ENCODE data around the gene VWA7.

The VWA7 gene

DNA sequence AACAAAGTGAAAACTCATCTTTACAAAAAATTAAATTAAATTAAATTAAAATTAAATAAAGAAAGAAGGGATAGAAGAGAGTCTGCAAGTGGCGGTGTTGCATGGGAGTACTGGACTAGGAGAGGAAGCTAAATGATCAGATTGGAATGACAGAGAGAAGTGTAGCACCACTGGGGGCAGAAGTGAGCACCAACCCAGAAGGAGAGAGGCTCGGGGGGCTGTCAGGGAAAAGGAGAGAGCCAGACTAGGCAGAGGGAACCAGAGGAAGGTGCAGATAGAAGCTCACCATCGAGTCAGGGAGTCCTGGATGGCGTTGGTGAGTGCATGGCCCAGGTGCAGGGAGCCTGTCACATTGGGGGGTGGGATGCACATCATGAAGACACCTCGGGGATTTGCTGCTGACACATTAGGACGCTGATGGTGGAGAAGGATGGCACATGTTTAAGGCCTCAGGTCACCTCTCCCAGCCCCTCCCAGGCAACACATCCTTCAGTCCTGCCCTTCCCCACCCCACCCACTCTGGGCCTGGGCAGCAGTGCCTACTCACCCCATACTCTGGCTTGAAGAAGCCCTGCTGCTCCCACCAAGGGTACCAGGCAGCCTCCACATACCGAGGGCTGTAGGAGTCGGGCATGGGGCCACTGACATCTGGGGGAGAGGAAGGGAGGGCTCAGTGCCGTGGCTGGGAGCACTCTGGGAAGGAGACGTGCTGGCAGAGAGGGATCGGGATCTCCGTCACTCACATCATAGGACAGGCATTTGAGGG, 14.4 kb upstream of the VWA7 start:
- TF ChIP-seq, protein P1, sequence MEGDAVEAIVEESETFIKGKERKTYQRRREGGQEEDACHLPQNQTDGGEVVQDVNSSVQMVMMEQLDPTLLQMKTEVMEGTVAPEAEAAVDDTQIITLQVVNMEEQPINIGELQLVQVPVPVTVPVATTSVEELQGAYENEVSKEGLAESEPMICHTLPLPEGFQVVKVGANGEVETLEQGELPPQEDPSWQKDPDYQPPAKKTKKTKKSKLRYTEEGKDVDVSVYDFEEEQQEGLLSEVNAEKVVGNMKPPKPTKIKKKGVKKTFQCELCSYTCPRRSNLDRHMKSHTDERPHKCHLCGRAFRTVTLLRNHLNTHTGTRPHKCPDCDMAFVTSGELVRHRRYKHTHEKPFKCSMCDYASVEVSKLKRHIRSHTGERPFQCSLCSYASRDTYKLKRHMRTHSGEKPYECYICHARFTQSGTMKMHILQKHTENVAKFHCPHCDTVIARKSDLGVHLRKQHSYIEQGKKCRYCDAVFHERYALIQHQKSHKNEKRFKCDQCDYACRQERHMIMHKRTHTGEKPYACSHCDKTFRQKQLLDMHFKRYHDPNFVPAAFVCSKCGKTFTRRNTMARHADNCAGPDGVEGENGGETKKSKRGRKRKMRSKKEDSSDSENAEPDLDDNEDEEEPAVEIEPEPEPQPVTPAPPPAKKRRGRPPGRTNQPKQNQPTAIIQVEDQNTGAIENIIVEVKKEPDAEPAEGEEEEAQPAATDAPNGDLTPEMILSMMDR (IDR thresholded peaks at IDR 0.05; ENCODE audit: extremely low read depth, insufficient read depth, missing control alignments), result peak; percentile 66
- peak; percentile 65 for DNase-seq (ENCODE audit: low spot score)
- in situ Hi-C loops (cut with MboI; ENCODE audit: low pct_unique_long_range_greater_than_20kb, low sequenced_read_pairs, unreplicated experiment), result no loop called here

DNA sequence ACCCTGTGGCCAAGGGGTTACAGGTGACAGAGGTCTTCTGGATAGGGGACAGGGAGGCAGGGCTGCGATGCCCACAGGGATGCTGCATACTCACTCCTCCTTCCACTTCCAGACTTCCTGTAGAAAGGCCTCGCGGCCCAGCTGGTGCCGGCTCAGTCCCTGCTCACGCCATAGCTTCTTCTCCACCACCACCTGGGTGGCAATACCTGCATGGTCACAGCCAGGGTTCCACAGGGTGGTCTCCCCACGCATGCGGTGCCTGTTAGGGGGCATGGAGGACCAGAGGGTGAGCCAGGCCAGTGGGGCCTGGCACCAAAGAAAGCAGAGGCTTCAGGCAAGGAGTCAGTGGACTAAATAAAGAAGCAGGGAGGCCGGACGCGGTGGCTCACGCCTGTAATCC, 8.3 kb upstream of the VWA7 start:
- DNase-seq (ENCODE audit: low spot score), result no peak

DNA sequence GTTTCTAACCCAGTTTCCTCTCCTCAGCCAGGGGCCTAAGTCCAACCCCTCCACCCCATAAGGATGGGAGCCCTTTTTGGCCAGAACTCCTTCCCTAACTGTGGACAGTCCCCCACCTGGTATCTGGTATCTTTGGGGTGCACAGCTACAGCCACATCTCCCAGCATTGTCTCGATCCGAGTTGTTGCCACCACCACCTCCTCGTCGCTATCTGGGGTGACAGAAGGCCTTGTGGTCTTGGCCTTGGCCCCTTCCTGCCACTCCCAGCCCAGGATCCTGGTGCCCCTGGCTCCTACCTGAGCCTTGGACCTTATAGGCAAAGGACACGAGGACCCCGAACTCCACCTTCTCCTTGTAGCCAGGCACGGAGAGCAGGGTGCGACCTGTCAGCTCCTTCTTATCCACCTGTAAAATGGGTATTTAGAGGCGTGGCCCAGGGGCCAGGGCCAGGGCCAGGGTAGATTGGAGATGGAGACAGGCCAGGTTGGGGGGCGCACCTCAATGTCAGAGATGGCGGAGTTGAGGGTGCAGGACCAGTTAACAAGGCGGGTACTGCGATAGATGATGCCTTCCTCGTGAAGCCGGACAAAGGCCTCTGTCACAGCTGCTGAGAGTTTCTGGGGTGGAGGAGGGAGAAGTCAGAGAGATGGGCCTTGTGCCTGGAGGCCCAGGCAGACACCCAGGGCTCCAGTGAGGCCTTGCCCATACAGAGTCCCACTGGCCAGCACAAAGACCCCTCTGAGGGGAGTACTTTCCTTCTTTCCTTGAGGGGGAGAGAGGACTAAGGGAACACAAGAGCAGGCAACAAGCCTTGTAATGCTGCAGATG, 7.2 kb upstream of the VWA7 start:
- TF ChIP-seq, protein P1 (IDR thresholded peaks at IDR 0.05; ENCODE audit: extremely low read depth, insufficient read depth, missing control alignments), result no peak
- in situ Hi-C loops (cut with MboI; ENCODE audit: low pct_unique_long_range_greater_than_20kb, low sequenced_read_pairs, unreplicated experiment), result no loop called here
- DNase-seq (ENCODE audit: low spot score), result no peak

More for the DNA sequence above, 8.3 kb upstream of the VWA7 start:
- in situ Hi-C loops (cut with MboI; ENCODE audit: low pct_unique_long_range_greater_than_20kb, low sequenced_read_pairs, unreplicated experiment), result no loop called here
- TF ChIP-seq, protein P1 (IDR thresholded peaks at IDR 0.05; ENCODE audit: extremely low read depth, insufficient read depth, missing control alignments), result no peak

DNA sequence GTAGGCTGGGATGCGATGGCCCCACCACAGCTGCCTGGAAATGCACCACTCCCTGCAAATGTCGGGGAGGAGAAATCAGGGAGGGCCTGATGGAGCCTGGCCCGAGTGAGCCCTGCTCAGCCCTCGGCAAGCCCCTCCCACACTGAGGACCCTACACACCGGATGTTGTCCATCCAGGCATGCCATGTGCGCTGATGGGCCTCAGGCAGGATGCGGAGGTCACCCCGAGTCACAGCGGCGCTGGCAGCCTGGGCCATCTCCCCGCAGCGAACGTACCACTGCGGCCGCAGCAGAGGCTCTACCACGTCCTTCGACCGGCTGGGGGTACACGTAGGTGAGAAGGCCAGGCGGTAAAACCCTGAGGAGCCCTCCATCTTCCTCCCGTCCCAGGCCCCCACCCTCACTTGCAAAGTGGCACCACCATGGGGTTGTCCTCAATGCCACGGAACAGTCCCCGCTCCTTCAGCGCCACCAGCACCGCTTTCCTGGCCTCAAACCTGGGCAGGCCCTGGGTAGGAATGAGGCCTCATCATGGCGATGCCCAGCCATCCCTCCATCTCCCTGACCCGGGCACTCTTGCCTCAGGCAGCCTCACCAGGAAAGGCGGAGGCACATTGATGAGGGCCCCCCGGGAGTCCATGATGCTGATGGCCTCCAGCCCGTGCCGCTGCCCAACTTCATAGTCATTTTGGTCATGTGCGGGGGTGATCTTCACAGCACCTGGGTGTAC, 5.2 kb upstream of the VWA7 start:
- no peak for DNase-seq (ENCODE audit: low spot score)
- TF ChIP-seq, protein P1 (IDR thresholded peaks at IDR 0.05; ENCODE audit: extremely low read depth, insufficient read depth, missing control alignments), result no peak
- in situ Hi-C loops (cut with MboI; ENCODE audit: low pct_unique_long_range_greater_than_20kb, low sequenced_read_pairs, unreplicated experiment), result no loop called here

DNA sequence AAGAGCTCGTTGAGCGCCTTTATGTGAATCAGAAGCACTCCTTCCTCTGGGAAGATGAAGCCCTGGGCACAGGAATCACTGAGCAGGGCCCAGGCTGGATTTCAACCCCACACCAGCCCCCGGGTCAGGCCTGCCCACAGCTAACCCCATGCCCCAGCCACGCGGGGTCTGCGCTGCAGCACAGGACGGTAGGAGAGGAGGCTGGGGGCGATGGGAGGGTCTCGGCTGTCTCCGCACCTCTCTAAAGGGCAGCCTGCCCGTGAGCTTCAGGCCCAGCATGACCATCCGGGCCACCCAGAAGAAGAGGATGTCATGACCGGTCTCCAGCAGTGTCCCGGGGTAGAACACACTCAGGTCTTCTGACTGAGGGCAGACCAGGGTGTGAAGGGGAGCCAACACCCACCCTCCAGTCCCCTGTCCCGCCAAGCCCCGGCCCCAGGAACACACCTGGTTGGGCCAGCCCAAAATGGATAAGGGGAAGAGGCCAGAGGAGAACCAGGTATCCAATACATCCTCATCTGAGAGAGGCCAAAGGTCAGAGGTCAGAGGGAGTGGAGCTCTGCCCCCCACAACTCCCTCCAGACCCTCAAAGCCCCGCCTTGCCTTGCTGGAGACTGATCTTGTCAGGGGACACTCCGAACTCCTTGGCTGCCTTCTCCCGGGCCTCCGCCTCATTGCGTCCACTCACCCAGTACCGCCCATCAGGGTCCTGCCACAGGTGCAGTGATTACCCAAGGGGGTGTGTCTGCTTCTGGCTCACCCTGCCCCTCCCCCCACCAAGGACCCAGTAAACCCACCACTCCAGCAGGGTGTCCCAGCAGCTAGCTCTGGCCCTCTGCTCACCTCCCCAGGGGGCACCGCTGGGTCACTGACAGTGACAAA, 4.4 kb upstream of the VWA7 start:
- TF ChIP-seq, protein P1 (IDR thresholded peaks at IDR 0.05; ENCODE audit: extremely low read depth, insufficient read depth, missing control alignments), result no peak
- in situ Hi-C loops (cut with MboI; ENCODE audit: low pct_unique_long_range_greater_than_20kb, low sequenced_read_pairs, unreplicated experiment), result no loop called here
- DNase-seq (ENCODE audit: low spot score), result no peak

All from GM13977 (cell line).